WERI-Rb-1 (cell line): ENCODE measurements around the gene OR2T27.
A peak's percentile ranks its signal among the peaks of the same experiment; 100 is the strongest.
"Not testable (repeated sequence)": the region's sequence is repeated elsewhere in the genome, so short reads cannot be mapped to it uniquely, and the experiment has no call there.

Experiments used
- DNase-seq: peaks from one replicate; pipeline ENCODE4 v3.0.0-alpha.2; 2020
- H3K27ac ChIP-seq: fragments of 250-450 bp; sonication (Bioruptor Pico); 2 replicates; pipeline ENCODE4 v1.5.1; 2020; ENCODE audit warnings: mild to moderate bottlenecking, moderate library complexity
- H3K27me3 ChIP-seq: fragments of 250-450 bp; sonication (Bioruptor Pico); 2 replicates; pipeline ENCODE4 v1.5.1; 2021; ENCODE audit warnings: mild to moderate bottlenecking, low read depth, moderate library complexity; ENCODE audit not compliant: insufficient read depth, severe bottlenecking
- H3K36me3 ChIP-seq: fragments of 250-450 bp; sonication (Bioruptor Pico); 2 replicates; pipeline ENCODE4 v1.5.1; 2020; ENCODE audit warnings: mild to moderate bottlenecking, moderate library complexity
- H3K4me3 ChIP-seq: 2 replicates; pipeline ENCODE4 v1.5.1; 2011; ENCODE audit warnings: low read depth, mild to moderate bottlenecking, control low read depth, low read length
- H3K9me3 ChIP-seq: fragments of 250-450 bp; sonication (Bioruptor Pico); 2 replicates; pipeline ENCODE4 v1.5.1; 2021; ENCODE audit warnings: mild to moderate bottlenecking, moderate library complexity; ENCODE audit not compliant: severe bottlenecking
- CTCF ChIP-seq: IDR thresholded peaks from 2 replicates; pipeline ENCODE4 v1.5.1; 2011; ENCODE audit warnings: low read depth, mild to moderate bottlenecking, control low read depth, inconsistent platforms, low read length

OR2T27 gene

GRCh38 chr1:248655354-248655753 is at the start of gene OR2T27:
OR2T27 (minus strand) TSS chr1:248655528; CDS start chr1:248650884, 4,644 bp downstream.
- not testable (repeated sequence) for H3K9me3 ChIP-seq, DNase-seq, H3K4me3 ChIP-seq, H3K27ac ChIP-seq, H3K36me3 ChIP-seq, H3K27me3 ChIP-seq

- Histone ChIP-seq H3K4me3 (no peak overlapping the region), H3K27ac (no peak overlapping the region), H3K9me3 (peaks cover 3% of the 10 kb centered on the region), H3K27me3 (peaks cover 98% of the 10 kb centered on the region), H3K36me3 (no peaks in the 10 kb centered on the region)
- no peak for TF ChIP-seq CTCF
- no peak for DNase-seq
Measured at GRCh38 chr1:248704606-248705005, 49.3 kb upstream of the OR2T27 start.

GRCh38 chr1:248703674-248704073 is 48.3 kb upstream of the OR2T27 start:
- H3K4me3 ChIP-seq = no peak overlapping the region
- no peak for DNase-seq
- no peak overlapping the region for H3K27ac ChIP-seq
- no peaks in the 10 kb centered on the region for H3K36me3 ChIP-seq
- peaks cover 3% of the 10 kb centered on the region for H3K9me3 ChIP-seq
- H3K27me3 ChIP-seq = peaks cover 98% of the 10 kb centered on the region
- TF ChIP-seq CTCF = no peak

- TF ChIP-seq CTCF = no peak
- Histone ChIP-seq H3K4me3 (no peak within 1 kb of the TSS), H3K9me3 (no peaks in the 10 kb centered on the region), H3K36me3 (no peaks in the 10 kb centered on the region), H3K27ac (no peak within 1 kb of the TSS), H3K27me3 (peaks cover 98% of the 10 kb centered on the region)
- no peak for DNase-seq
Measured at GRCh38 chr1:248702714-248703113, 47.4 kb upstream of the OR2T27 start, which contains the start of gene OR14I1. OR14I1 (minus strand) TSS chr1:248702766.

GRCh38 chr1:248699099-248699498 is 43.8 kb upstream of the OR2T27 start:
- H3K4me3 ChIP-seq = no peak overlapping the region
- H3K36me3 ChIP-seq = no peaks in the 10 kb centered on the region
- H3K27ac ChIP-seq = no peak overlapping the region
- no peak for DNase-seq
- peaks cover 96% of the 10 kb centered on the region for H3K27me3 ChIP-seq
- TF ChIP-seq CTCF = no peak
- no peaks in the 10 kb centered on the region for H3K9me3 ChIP-seq

GRCh38 chr1:248697907-248698306 is 42.6 kb upstream of the OR2T27 start:
- H3K27ac ChIP-seq = no peak overlapping the region
- H3K27me3 ChIP-seq = peaks cover 97% of the 10 kb centered on the region
- H3K9me3 ChIP-seq = no peaks in the 10 kb centered on the region
- H3K4me3 ChIP-seq = no peak overlapping the region
- 0 out of 2 replicates have a peak, but pooled peaks have one; percentile 7 for TF ChIP-seq CTCF
- no peaks in the 10 kb centered on the region for H3K36me3 ChIP-seq
- DNase-seq = no peak
